ENCODE results near the gene ARRB1.

- TF ChIP-seq, protein P1, sequence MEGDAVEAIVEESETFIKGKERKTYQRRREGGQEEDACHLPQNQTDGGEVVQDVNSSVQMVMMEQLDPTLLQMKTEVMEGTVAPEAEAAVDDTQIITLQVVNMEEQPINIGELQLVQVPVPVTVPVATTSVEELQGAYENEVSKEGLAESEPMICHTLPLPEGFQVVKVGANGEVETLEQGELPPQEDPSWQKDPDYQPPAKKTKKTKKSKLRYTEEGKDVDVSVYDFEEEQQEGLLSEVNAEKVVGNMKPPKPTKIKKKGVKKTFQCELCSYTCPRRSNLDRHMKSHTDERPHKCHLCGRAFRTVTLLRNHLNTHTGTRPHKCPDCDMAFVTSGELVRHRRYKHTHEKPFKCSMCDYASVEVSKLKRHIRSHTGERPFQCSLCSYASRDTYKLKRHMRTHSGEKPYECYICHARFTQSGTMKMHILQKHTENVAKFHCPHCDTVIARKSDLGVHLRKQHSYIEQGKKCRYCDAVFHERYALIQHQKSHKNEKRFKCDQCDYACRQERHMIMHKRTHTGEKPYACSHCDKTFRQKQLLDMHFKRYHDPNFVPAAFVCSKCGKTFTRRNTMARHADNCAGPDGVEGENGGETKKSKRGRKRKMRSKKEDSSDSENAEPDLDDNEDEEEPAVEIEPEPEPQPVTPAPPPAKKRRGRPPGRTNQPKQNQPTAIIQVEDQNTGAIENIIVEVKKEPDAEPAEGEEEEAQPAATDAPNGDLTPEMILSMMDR (IDR thresholded peaks at IDR 0.05), result no peak
- TF ChIP-seq POLR2A (IDR thresholded peaks at IDR 0.05; ENCODE audit: low read depth), result no peak
- no peak for TF ChIP-seq EP300 (IDR thresholded peaks at IDR 0.05)
- TF ChIP-seq POLR2AphosphoS5 (IDR thresholded peaks at IDR 0.05), result no peak
Observed at GRCh38 chr11:75344761-75345454, 6.6 kb downstream of the ARRB1 start.
